DOHH2 (cell line): ENCODE measurements around the gene FOSL2.

Experiments used
- EZH2phosphoT487 ChIP-seq: fragments of 200-600 bp; sonication (generic); IDR thresholded peaks from 2 replicates; pipeline ENCODE4 v1.6.1; 2017; ENCODE audit warnings: borderline replicate concordance, mild to moderate bottlenecking, antibody characterized with exemption, low read length, moderate library complexity, mixed read lengths
- TF ChIP-seq, protein P1 (sequence below): fragments of 200-600 bp; sonication (generic); IDR thresholded peaks from one replicate; pipeline ENCODE4 v1.5.1; 2014; ENCODE audit warnings: antibody characterized with exemption, mild to moderate bottlenecking, low read depth, low read length; ENCODE audit not compliant: poor library complexity, severe bottlenecking

DNA sequence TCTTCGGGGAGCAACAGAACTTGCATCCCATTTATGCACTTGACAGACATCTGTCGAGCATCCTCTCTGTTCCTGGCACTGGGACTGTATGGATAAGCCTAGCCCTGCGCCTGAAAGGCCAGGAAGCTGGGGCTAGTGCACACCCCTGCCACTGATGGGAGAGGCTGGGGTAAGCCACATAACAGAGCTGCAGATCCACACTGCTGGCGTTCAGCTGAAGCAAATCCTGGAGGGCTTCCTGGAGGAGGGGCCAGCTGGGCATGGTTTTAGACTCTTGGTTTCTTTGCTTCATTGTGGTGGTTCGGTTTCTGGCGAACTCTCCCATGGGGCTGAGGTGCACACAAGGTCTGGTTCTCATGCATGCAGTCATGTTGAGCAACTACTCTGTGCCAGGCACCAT, 45.5 kb upstream of the FOSL2 start:
- TF ChIP-seq, protein P1, sequence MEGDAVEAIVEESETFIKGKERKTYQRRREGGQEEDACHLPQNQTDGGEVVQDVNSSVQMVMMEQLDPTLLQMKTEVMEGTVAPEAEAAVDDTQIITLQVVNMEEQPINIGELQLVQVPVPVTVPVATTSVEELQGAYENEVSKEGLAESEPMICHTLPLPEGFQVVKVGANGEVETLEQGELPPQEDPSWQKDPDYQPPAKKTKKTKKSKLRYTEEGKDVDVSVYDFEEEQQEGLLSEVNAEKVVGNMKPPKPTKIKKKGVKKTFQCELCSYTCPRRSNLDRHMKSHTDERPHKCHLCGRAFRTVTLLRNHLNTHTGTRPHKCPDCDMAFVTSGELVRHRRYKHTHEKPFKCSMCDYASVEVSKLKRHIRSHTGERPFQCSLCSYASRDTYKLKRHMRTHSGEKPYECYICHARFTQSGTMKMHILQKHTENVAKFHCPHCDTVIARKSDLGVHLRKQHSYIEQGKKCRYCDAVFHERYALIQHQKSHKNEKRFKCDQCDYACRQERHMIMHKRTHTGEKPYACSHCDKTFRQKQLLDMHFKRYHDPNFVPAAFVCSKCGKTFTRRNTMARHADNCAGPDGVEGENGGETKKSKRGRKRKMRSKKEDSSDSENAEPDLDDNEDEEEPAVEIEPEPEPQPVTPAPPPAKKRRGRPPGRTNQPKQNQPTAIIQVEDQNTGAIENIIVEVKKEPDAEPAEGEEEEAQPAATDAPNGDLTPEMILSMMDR, result no peak
- no peak for TF ChIP-seq EZH2phosphoT487
